Skin of body (tissue), 2 donors: Measurements from ENCODE around the gene MAT2A. TPM values are rescaled to one million over a fixed set of nuclear protein-coding genes. Genes with fewer than 3 reads are reported as not detected.

Source experiments
- DNase-seq: peaks from one replicate; lab custom pipeline; 2025; lab: John Stamatoyannopoulos, UW
- total RNA-seq: library from RNA; depleted of rRNA; stranded (reverse); fragments of >200 nt; gene quantifications from one replicate; pipeline ENCODE4 v1.2.3, GENCODE V29; 2014

MAT2A gene
- 115 TPM for total RNA-seq

GRCh38 chr2:85538507-85539360 lies at the start of gene MAT2A:
TSS of gene MAT2A (plus strand) at chr2:85539168. CDS start at chr2:85539288, 120 bp downstream.
- peak; percentile 96 for DNase-seq

- DNase-seq, result no peak
These were observed 47.9 kb upstream of the MAT2A start for GRCh38 chr2:85490861-85491755.

- DNase-seq, result no peak
These were observed 42.5 kb upstream of the MAT2A start for GRCh38 chr2:85496436-85496835.

- DNase-seq, result no peak
These were observed 40.9 kb upstream of the MAT2A start for GRCh38 chr2:85497944-85498630.

GRCh38 chr2:85501248-85501647 lies 37.7 kb upstream of the MAT2A start:
- no peak for DNase-seq

DNA sequence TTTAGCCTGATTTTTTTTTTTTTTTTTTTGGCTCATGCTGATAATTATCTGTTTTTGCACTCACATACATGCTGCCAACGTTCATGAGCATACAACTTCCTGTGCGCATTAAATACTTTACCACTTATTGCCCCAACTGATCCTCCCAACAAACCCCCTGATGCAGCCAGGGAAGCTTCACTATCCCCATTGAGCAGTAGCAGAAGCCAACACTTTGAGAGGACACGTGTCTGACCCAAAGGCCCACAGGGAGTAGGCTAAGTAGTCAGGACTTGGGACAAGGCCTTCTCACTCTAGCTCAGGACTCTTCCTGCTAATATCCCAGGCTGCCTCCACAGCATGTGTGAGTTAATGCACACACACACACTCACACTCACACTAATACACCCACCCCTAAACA lies 36.2 kb upstream of the MAT2A start:
- no peak for DNase-seq

- DNase-seq, result no peak
These were observed 35.7 kb upstream of the MAT2A start for GRCh38 chr2:85503168-85503850.

- no peak for DNase-seq
These were observed 34.9 kb upstream of the MAT2A start for GRCh38 chr2:85503851-85504777.

DNA sequence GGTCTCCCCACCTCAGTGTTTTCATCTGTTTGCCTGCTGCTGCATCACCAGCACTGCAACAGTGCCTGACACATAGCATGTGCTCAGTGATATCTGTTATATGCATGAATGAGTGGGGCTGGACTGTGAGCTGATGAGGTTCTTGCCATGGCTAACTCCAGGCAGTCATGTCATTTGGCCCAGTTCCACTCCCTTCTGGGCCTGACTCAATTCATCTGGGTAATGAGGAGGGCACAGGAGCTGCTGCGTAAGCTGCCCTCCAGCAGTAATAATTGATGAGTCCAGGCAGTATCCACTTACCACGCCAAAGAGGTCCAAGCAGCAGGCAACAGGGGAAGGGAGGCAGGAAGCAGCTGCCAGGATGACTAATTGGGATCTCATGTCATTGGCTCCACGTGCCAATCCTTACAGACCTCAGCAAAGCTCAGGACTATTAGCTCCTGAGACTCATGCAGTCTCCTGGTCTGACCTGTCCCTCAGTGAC lies 34.1 kb upstream of the MAT2A start:
- peak; percentile 38 for DNase-seq

- DNase-seq, result no peak
These were observed 33.3 kb upstream of the MAT2A start for GRCh38 chr2:85505551-85506238.

- DNase-seq, result no peak
These were observed 32.2 kb upstream of the MAT2A start for GRCh38 chr2:85506768-85507181.

DNA sequence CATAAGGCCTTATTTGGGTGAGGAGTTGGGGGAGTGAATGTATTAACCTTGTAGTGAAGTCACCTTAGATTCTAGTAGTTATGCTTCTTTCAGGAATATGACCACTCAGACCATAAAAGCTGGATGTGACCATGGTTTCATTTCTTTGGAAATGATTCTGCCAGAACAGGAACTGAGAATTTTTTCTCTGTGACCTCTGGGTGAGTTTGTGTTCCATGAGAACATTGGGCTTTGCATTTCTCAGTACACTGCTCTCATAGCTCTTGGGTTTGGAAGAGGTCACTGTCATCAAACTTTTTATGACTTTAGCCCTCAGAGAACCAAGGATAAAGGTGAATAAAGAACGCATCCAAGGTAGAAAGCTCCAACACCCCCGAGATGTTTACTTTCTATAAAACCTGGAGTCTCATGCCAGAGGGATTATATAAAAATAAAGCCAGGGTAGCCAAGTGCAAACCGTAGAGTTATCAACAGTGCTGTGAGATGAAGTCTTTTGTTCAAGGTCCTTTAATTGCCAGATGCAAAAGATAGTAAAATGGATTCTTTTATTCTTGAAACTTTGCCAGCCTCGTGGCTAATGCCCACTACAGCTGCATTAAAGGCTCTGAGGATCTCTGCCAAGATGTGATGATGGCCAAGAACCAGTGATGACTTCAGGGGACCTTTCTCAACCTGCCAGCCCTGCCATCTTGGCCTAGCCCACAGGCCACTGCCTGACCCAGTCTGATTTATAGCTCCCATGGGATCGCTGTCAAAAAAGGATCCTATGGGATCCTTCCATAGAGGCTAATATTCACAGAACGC lies 27.8 kb upstream of the MAT2A start:
- no peak for DNase-seq

DNA sequence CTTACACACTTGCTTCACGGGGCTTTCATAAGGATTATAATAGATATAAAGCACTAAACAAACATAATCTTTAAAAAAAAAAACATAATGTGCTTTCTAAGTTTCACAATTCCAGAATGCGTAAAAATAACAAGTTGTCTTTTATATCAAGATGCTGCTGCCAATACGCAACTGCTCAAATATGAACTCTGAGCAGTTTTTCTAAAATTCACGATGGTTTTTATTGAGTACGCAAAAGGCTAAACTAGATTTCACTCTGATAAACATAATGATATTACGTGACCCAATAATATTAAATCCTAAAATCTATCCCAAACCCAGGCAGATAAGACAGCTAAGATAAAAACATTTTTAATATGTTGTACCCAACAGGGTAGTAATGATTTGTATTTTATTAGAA lies 24.6 kb upstream of the MAT2A start:
- DNase-seq, result no peak

GRCh38 chr2:85516653-85517389 lies 22.1 kb upstream of the MAT2A start:
- DNase-seq, result no peak

GRCh38 chr2:85522090-85522647 lies 16.8 kb upstream of the MAT2A start:
- DNase-seq, result no peak

GRCh38 chr2:85523062-85523902 lies 15.7 kb upstream of the MAT2A start:
- DNase-seq, result no peak
